Heart left ventricle (tissue), 16 donors: ENCODE measurements around the gene ICA1L. TPM values are rescaled to one million over a fixed set of nuclear protein-coding genes. Genes with fewer than 3 reads are reported as not detected.

ENCODE experiments used
- ATAC-seq, 4 donors: fragments of 200-7000 bp; cut with Tn5 transposase; one replicate each; pipeline ENCODE4 v1.9.1; 2020 to 2022; ENCODE audit warnings: moderate library complexity in 4 of 4, mild to moderate bottlenecking in 3 of 4, moderate number of reproducible peaks in 1 of 4
- DNase-seq, 5 donors: peaks; one replicate each; pipeline ENCODE4 v3.0.0-alpha.2; 2020
- H3K27ac ChIP-seq, 12 donors: fragments of 200-600 bp; sonication (generic) in 4 of 12; one replicate each; pipeline versions ENCODE4 v1.5.0 to v1.8.0; 2016 to 2022; ENCODE audit warnings: mild to moderate bottlenecking in 2 of 12
- H3K27me3 ChIP-seq, 9 donors: fragments of 200-600 bp; sonication (generic) in 2 of 9; one replicate each; pipeline versions ENCODE4 v1.5.1 to v1.8.0; 2016 to 2022; ENCODE audit warnings: mild to moderate bottlenecking in 3 of 9
- H3K36me3 ChIP-seq, 9 donors: fragments of 200-600 bp; sonication (generic) in 2 of 9; one replicate each; pipeline versions ENCODE4 v1.5.0 to v1.8.0; 2018 to 2022; ENCODE audit warnings: mild to moderate bottlenecking in 2 of 9
- H3K4me1 ChIP-seq, 12 donors: fragments of 200-600 bp; sonication (generic) in 4 of 12; one replicate each; pipeline versions ENCODE4 v1.5.0 to v1.8.0; 2016 to 2022; ENCODE audit warnings: mild to moderate bottlenecking in 3 of 12
- H3K4me3 ChIP-seq, 12 donors: fragments of 200-600 bp; sonication (generic) in 4 of 12; one replicate each; pipeline versions ENCODE4 v1.5.0 to v1.8.0; 2017 to 2022; ENCODE audit warnings: mild to moderate bottlenecking in 9 of 12, moderate library complexity in 4 of 12
- H3K9me3 ChIP-seq, 12 donors: fragments of 200-600 bp; sonication (generic) in 4 of 12; one replicate each; pipeline versions ENCODE4 v1.5.0 to v1.8.0; 2016 to 2022; ENCODE audit warnings: mild to moderate bottlenecking in 1 of 12
- CTCF ChIP-seq, 12 donors: fragments of 200-600 bp; sonication (generic) in 4 of 12; IDR thresholded peaks; one replicate each; pipeline versions ENCODE4 v1.5.0 to v1.8.0; 2018 to 2022; ENCODE audit warnings: antibody characterized with exemption in 12 of 12, mild to moderate bottlenecking in 5 of 12
- POLR2A ChIP-seq, 2 donors: fragments of 450-650 bp; IDR thresholded peaks; one replicate each; pipeline ENCODE4 v1.6.1; 2017; ENCODE audit warnings: antibody characterized with exemption in 2 of 2, mild to moderate bottlenecking in 2 of 2, moderate library complexity in 2 of 2
- WGBS, 4 donors: extraction: QIAGEN DNeasy Blood & Tissue Kit in 2 of 4; methylation state at CpG; one replicate each; pipeline versions ENCODE4 v1.1.5 to v1.1.7; 2013 to 2018; 5-methylcytosine and 5-hydroxymethylcytosine counted together
- intact Hi-C, 10 donors: fragments of 100-400 bp; cut with DNase I; formaldehyde crosslinking; loops; one replicate each; pipeline versions ENCODE4 v1.11.1 to v1.14.2; 2022
- polyA plus RNA-seq, 2 donors: library from polyadenylated mRNA; stranded (reverse); fragments of 200-250 nt; gene quantifications; one replicate each; pipeline ENCODE4 v1.2.3, GENCODE V29; 2013
- total RNA-seq, 9 donors: library from RNA; depleted of rRNA in 2 of 9; stranded (reverse); fragments of >200 nt in 2 of 9; fragmentation: NEBNext Ultra II Directional in 3 of 9; extraction: Animal tissue kit (Norgen Biotek cat#: 25700) in 3 of 9; gene quantifications; one replicate each; pipeline versions ENCODE4 v1.1.0 to v1.2.4, GENCODE V29; 2016 to 2023
- donor health status: ischemic (EF 13 %, LVEDD 7.1; RV severe dilation, severe dysfunction).
- donor health status: healthy with polysubstance abuse.
- donor health status: DM: no; HTN: yes; CAD: no.
- donor health status: DM: no; HTN: no; CAD: no.
- donor health status: ischemic (EF 25% LVEDD 6.9; RV normal size, moderate dysfunction).
- donor health status: ischemic (EF 25% LVEDD 5.7; RV mildly dilated, moderate dysfunction).
- donor health status: healthy.
- donor health status: DM: yes; HTN: yes; CAD: no.
- donor health status: ischemic (EF 35%, LVEDD 5.7; RV mildly dilated, moderate dysfunction).
- donor health status: nonischemic (EF 11% LVEDD 7.7; RV severe dilation, severe dysfunction).
- donor health status: DM: yes; HTN: yes; CAD: no.
- donor health status: PGD.
- donor health status: ischemic (EF 29% LVEDD 5.4; RV normal size, mild dysfunction).
- donor health status: nonischemic (EF 23%, LVEDD 6.1; RV moderate dilation, normal function).

Gene ICA1L
- total and polyA plus RNA-seq, 11 donors = 1.5 to 9.2 (median 6.0) TPM

DNA sequence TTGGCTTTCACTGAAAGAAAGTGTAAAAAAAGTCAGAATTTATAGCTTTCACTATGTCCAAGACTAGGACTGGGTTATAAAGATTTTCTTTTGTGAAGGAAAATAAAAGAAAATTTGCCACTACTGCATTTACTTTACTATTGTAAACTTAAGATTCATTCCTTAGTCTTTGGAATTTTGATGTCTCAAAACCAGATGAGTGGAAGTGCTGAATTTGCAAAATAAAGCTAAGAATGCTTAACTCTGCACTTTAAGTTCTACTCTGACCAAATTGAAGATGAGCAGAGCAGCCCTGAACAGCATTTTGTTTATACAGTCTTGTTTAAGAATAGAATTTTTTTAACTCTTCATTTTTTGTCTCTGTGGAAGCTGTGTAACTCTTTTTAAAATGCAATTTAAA, 102.4 kb downstream of the ICA1L start:
- ATAC-seq (no peak), DNase-seq (no peak)
- intact Hi-C loops = no loop called here
- Histone ChIP-seq H3K9me3 (no peaks in the 10 kb centered on the region), H3K36me3 (peaks cover 0 to 21% (median 11%) of the 10 kb centered on the region in 9 donors), H3K4me1 (peaks cover 0 to 11% (median 0%) of the 10 kb centered on the region in 12 donors), H3K27ac (no peak overlapping the region), H3K4me3 (no peak overlapping the region), H3K27me3 (no peaks in the 10 kb centered on the region)
- TF ChIP-seq CTCF (IDR thresholded peaks at IDR 0.05) (no peak), POLR2A (IDR thresholded peaks at IDR 0.05) (no peak)

DNA sequence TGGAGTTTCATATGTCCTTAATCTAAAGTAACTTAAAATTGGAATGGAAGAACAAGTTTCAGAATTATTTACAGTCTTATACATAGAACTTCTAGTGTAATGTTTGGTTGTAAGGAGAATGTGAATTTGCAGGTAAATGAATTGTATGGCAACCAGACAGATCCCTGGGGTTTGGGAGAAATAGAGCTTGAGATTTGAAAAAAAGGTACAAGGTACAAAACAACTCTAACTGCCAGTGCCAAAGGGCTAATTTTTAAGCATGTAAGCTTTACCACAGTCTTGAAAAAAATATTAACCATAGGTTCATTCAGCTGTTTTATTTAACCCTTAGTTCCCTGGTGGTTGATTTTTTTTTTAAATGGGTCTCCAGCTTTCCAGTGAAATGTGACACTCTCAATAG, 103.3 kb downstream of the ICA1L start:
- Histone ChIP-seq H3K27me3 (no peaks in the 10 kb centered on the region), H3K4me3 (no peak overlapping the region), H3K4me1 (peaks cover 0 to 11% (median 2%) of the 10 kb centered on the region in 12 donors), H3K27ac (no peak overlapping the region), H3K9me3 (no peaks in the 10 kb centered on the region), H3K36me3 (peaks cover 0 to 21% (median 11%) of the 10 kb centered on the region in 9 donors)
- no peak for TF ChIP-seq CTCF (IDR thresholded peaks at IDR 0.05)
- no peak for TF ChIP-seq POLR2A (IDR thresholded peaks at IDR 0.05)
- intact Hi-C loops = no loop called here
- DNase-seq (no peak), ATAC-seq (no peak)

DNA sequence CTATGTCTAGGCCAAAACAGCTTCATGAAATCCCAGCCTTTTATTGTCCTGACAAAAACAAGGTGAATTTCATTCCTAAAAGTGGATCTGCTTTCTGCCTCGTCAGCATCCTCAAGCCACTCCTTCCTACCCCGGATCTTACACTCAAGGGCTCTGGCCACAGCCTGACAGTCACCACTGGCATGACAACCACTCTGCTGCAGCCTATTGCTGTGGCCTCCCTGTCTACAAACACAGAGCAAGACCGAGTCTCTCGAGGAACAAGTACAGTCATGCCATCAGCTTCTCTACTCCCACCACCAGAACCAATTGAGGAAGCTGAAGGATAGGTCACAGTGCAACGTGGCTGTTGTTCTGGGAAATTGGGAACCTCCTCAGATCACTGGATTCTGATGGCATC, 106.1 kb downstream of the ICA1L start:
- 62 to 83% (median 73%) methylated on average over 4 to 5 of the region's 5 CpGs for WGBS, 4 donors
- Histone ChIP-seq H3K4me3 (no peak overlapping the region), H3K27me3 (no peaks in the 10 kb centered on the region), H3K4me1 (peaks cover 0 to 4% (median 0%) of the 10 kb centered on the region in 12 donors), H3K27ac (no peak overlapping the region), H3K9me3 (no peaks in the 10 kb centered on the region), H3K36me3 (peaks cover 0 to 29% (median 5%) of the 10 kb centered on the region in 9 donors)
- no peak for TF ChIP-seq POLR2A (IDR thresholded peaks at IDR 0.05)
- TF ChIP-seq CTCF (IDR thresholded peaks at IDR 0.05) = no peak
- intact Hi-C loops = no loop called here
- ATAC-seq (no peak), DNase-seq (no peak)

DNA sequence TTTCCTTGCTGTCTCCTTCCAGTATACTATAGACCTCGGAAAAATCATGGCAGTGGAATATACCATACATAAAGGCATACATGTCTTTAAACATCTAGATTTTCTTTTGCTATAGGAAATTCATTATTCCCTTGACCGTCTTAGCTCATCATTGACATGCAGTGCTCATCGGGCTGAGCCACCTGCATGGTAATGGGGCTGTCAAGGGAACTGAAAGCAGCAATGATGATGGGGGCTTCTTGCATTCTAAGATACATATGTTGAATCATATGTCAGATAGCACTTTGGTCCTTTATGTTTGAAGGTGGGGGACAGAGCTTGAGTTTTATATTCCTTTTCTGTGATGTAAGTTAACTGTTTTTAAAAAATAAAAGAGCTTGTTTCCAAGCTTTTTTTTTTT, 106.6 kb downstream of the ICA1L start:
- intact Hi-C loops = no loop called here
- WGBS, 4 donors = 95 to 98% (median 96%) methylated on average over 3 of the region's 3 CpGs
- no peak for TF ChIP-seq CTCF (IDR thresholded peaks at IDR 0.05)
- no peak for TF ChIP-seq POLR2A (IDR thresholded peaks at IDR 0.05)

More for the DNA sequence above, 106.6 kb downstream of the ICA1L start:
- no peak overlapping the region for H3K4me3 ChIP-seq
- H3K9me3 ChIP-seq = no peaks in the 10 kb centered on the region
- DNase-seq (no peak), ATAC-seq (no peak)
- H3K36me3 ChIP-seq = peaks cover 0 to 34% (median 9%) of the 10 kb centered on the region in 9 donors
- H3K27me3 ChIP-seq = no peaks in the 10 kb centered on the region
- H3K27ac ChIP-seq = no peak overlapping the region
- peaks cover 0 to 4% (median 0%) of the 10 kb centered on the region in 12 donors for H3K4me1 ChIP-seq
